Measurements from ENCODE around the gene UMAD1.

DNA sequence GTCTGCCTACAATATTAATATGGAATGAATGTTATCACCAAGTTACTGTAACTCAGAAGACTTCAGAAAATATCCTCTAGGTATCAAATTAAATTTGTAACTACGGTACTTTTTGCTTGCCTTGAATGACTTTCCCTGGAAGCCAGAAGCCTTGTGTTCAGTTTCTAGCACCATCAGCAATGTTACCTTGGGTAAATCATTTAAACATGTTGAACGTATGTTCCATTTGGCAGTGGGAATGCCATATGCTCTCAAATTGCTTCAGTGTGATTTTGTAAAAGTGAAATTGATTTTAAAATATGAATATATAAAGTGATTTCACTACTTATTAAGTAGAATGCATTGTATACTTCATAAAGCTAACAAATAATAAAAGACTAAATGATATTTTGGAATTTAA, 66.7 kb downstream of the UMAD1 start:
- TF ChIP-seq CTCF (IDR thresholded peaks at IDR 0.05), result no peak
- TF ChIP-seq POLR2A (IDR thresholded peaks at IDR 0.05; ENCODE audit: low read depth), result no peak
